GM19240 (cell line): ENCODE results near the gene BMP7.
"Not testable (repeated sequence)": the region's sequence is repeated elsewhere in the genome, so short reads cannot be mapped to it uniquely, and the experiment has no call there.

Experiments
- DNase-seq: peaks from one replicate; pipeline ENCODE4 v3.0.0; 2011; ENCODE audit warnings: low spot score; ENCODE audit not compliant: insufficient read length

Gene BMP7

DNA sequence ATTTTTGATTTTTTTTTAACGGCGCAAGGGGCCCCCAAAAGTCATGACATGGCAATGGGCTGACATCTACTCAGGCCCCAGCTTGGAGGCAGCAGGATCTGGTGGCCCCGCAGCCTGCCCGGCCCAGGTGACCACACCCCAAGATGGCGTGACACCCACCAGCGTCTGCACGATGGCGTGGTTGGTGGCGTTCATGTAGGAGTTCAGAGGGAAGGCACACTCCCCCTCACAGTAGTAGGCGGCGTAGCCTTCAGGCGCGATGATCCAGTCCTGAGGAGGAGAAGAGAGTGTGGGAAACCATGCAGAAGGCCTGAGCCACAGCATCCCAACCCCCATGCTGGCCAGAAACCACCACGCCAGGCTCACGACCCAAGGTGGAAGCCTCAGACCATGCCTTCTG is 93.4 kb downstream of the BMP7 start:
- DNase-seq = no peak

- DNase-seq = no peak
Observed at GRCh38 chr20:57170343-57170742, 96.1 kb downstream of the BMP7 start.

GRCh38 chr20:57169162-57169561 is 97.3 kb downstream of the BMP7 start:
- DNase-seq = no peak

DNA sequence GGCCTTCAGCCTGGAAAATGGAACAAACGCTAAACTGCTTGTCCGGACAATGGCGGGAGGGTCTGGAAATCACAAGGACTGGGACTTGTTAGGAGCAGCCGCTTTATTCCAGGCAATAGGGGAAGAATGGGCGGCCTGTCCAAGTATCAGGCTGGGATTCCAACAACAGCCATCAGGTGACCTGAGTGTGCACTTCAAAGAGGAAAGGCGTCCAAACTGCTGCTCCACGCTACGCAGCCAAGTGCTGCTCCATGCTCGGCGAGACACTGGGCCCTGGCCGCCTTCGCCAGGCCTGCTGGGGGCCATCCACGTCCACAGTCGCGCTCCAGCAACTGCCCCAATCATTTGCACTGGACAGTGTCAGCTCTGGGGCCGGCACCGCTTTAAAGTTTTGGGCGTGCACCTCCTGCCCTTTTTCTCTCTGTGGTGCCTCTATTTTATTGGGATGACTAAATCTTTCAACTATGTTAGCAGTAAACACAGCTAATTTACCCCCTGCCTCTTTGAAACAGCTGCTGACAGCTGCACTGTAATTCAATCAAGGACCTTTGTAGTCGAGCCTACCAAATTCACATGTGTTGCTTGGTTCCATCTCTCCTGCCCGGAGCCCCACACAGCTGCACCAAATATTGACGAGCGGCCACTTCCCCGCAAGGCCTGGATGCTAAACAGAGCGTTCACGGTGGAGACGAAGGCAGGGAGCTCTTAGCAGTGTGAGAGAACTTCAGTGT is 98.3 kb downstream of the BMP7 start:
- no peak for DNase-seq

- DNase-seq = no peak
Observed at GRCh38 chr20:57167292-57167655, 99.2 kb downstream of the BMP7 start.

DNA sequence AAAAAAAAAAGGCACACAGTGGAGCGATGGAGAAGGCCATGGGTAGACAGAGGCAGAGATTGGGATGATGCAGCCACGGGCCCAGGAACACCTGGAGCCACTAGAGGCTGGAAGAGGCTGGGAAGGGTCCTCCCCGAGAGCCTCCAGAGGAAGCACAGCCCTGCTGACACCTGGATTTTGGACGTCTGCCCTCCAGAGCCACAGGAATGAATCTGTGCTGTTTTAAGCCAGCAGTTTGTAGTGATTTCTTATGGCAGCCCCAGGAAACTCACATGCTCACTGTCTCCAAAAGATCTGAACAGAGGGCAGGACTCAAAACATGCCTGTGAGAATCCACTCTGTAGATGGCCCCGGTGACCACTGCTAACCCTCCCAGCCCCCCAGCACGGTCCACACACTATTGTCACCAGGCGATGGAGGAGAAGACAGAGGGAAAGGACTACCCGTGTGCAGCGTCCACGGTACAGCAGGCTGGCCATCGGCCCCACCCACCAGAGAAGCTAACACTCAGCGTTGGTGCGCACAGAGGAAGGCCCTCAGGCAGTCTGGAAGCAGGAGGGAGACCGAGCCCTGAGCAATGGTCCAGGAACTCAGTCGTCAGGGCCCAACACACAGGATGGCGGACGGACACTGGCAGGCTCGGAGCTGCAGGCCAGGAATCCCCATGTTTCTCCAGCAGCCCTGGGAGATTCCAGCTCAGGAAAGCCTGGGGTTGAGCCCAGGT is 99.7 kb downstream of the BMP7 start:
- DNase-seq = no peak

DNA sequence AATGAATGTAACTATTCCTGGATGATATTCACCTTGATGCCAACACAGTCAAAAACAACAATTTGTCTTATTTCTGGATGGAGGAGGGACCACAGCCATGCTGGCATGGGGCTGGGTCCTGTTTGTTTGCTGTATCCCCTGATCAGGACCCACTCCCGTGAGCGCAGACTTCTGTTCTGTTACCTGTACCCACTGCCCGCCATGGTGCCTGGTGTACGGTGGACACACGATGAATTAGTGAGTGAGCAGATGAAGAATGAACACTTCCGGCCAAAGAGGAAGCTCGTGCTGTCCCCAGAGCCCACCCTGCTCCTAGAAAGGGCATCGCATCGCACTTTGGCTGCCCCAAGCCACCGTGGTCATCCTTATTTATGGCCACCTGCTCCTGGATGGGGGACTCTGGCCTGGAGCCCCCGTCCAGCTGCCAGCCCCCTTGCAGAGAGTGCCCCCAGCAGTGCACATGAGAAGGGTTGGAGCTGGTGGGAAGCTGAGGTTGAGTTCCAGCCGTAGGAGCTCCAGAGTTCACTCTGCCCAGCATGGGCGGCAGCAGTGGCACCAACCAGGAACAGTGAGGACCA is 100.9 kb downstream of the BMP7 start:
- DNase-seq = no peak

DNA sequence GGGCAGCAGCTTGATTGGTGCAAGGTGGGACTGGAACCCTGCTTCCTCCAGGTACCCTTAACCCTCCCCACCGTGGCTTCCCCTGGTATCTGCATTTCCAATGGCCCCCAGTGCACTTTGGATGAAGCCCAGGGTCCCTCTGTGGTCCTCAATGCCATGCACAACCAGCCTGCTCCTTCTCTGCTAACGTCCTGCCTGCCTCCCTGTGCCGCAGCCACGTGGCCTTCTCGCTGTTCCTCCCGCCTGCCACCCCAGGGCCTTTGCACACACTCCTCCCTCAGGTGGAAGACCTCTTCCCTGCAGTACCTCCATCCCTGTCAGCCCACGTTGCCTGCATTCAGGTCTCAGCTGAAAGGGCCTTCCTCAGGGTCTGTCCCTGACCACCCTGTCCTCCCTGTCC is 101.6 kb downstream of the BMP7 start:
- no peak for DNase-seq

- no peak for DNase-seq
Observed at GRCh38 chr20:57163041-57163440, 103.4 kb downstream of the BMP7 start.

DNA sequence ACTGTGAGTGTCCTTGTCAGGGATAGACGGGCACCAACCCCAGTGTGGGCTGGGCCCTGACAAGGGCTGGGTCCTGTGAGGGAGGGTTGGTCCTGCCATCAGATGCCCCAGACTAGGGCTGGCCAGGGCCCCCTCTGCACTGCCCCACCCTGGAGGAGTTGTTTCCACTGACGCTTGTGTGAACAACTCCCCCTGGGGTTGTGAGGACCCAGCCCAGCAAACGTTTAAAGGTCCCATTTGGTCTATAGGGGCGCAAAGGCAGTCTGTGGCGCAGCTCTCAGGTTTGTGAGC is 104.1 kb downstream of the BMP7 start:
- no peak for DNase-seq

DNA sequence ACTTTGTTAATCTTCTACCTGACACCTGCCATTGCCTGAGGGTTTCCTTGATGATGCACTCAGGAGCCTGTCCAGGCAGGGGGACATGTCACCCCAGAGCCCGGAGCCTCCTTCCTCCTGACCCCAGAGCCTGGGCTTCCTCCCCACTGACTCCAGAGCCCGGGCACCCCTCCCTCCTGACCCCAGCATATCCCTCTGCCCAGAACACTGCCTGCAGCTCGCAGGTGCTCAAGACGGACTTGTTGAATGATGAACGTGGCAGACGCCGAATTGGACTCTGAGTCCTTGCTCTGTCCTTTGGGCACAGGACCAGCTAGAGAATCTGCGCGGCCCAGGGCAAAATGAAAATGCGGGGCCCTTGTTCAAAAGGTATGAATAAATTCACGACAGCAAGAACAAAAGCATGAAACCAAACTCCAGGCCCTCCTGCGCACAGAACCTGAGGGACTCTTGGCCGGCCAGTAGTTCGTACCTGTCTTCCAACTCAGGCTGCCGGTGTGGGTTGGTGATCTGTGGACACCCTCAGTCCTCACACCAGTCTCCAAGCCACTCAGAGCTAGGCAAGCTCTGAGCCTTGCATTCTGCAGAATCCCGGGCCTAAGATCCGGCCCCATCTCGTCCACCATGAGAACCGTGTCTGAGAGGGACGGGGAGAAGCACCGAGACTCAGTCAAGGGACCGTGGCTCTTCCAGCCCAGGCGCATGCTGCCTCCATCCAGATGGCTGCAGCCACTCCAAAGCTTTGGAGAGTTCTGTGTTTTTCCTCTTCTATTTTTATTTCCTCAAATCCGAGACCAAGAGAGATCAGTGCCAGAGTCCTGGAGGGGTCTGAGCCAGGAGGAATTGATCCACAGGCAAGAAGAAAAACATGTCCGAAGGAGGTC is 104.7 kb downstream of the BMP7 start:
- no peak for DNase-seq

GRCh38 chr20:57160985-57161384 is 105.5 kb downstream of the BMP7 start:
- DNase-seq = no peak

- no peak for DNase-seq
Observed at GRCh38 chr20:57159945-57160610, 106.4 kb downstream of the BMP7 start.

- no peak for DNase-seq
Observed at GRCh38 chr20:57159193-57159851, 107.1 kb downstream of the BMP7 start.

- DNase-seq = no peak
Observed at GRCh38 chr20:57158474-57158873, 108.0 kb downstream of the BMP7 start.

DNA sequence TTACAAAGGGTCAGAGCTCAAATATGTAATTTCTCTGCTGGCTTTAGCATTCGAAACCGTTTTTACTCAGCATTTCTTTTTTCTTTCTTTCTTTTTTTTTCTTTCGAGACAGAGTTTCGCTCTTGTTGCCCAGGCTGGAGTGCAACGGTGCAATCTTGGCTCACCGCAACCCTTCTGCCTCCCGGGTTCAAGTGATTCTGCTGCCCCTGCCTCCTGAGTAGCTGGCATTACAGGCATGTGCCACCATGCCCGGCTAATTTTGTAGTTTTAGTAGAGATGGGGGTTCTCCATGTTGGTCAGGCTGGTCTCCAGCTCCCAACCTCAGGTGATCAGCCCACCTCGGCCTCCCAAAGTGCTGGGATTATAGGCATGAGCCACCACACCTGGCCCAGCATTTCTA is 108.7 kb downstream of the BMP7 start:
- DNase-seq = not testable (repeated sequence)

DNA sequence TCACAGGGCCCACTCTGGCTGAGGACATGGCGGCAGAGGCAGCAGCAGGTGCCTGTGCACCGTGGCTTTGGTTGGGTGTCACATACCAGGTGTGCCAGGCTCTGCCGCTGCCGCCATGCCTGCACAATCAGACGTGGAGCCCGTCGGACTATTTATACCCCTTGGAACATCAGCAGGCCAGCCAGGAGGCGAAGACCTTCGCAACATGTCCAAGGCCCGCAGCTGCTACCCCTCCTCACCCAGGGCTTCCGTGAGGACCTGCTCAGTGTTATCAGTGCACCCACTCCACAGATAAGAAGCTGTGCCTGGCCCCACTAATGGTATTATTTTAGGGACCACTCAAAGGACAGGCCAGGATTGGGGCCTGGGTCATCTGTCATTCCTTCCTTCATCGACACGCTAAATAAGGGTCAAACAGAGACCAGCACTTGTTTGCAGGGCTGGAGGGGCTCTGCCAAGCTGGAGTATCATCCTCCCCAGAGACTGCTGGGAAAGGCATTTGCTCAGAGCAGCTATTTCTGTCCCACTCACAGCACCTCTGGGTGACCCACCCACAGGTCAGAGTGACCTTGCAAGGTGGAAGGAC is 109.2 kb downstream of the BMP7 start:
- DNase-seq = no peak

DNA sequence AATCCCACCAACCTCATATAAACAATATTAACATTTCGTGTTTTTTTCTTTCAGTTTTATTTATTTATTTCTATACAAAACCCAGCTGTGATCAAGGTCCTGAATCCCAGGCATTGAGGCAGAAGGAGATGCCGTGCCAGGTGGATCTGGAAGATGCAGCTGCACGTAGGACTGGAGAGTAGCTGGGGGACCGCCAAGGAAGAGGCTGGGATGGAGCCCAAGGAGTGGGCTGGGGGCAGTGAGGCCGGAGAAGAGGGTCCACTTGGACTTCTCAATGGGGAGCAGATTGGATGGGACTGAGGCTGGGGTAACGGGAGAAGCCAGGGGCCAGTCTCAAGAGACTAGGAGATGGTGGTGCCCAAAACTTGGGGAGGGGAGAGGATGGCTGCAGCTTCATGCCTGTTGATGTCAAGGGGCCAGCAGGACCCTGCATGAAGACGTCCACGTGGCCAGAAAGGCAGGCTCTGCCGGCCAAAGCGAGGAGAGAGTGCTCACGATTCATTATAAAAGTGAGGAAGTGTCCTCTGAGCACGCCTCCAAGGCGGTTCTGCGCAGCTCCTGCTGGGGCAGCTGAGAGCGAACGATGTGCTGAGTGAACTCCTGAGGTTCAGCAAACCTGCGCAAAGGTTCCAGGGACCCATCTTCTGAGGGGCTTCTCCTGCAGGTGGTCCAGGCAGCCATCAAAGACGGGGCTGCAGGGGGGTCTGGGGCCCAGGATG is 110.3 kb downstream of the BMP7 start:
- DNase-seq = no peak

DNA sequence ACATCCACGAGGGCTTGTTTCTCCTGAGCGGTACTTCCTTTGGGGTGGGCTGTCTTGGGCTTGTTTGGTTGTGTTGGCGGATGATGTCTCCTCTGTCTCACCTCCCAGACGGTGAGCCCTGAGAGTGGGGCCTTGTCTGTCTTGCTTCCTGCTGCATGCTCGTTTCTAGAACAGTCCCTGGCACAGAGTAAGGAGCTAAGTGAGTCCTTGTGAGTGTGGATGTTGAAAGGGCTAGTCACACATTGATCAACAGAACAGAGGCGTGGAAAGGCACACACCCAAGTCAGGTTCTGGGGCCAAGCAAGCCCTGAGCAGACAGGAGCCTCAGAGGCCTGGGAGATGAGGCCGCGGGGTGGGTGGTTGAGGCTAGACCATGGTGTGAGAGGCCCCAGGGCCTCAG is 111.0 kb downstream of the BMP7 start:
- DNase-seq = no peak
